ENCODE data around the gene OBP2A. TPM values are rescaled to one million over a fixed set of nuclear protein-coding genes. Genes with fewer than 3 reads are reported as not detected.

The OBP2A gene
- total RNA-seq, 1 donor from 2014 or later, result not detected

DNA sequence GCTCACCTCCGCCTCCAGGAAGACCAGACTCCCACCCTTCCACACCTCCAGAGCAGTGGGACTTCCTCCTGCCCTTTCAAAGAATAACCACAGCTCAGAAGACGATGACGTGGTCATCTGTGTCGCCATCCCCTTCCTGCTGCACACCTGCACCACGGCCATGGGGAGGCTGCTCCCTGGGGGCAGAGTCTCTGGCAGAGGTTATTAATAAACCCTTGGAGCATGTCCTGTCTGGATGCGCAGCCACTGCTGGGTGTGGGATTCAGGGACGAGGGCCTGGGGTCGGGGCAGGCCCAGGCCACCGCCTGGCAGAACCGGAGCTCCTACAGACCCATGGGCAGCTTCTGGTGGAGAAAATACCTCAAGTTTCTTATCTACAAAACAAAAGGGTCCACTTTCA, 20.6 kb downstream of the OBP2A start:
- intact Hi-C loops (cut with DNase I), result no loop called here
- ATAC-seq (no peak), DNase-seq (ENCODE audit: low spot score) (peak; percentile 17)

- ATAC-seq (no peak), DNase-seq (ENCODE audit: low spot score) (peak; percentile 46)
- intact Hi-C loops (cut with DNase I), result no loop called here
These were observed 21.4 kb downstream of the OBP2A start for GRCh38 chr9:135567311-135567710.

GRCh38 chr9:135568026-135568425, 22.1 kb downstream of the OBP2A start:
- DNase-seq (ENCODE audit: low spot score) (peak; percentile 40), ATAC-seq (no peak)
- intact Hi-C loops (cut with DNase I), result no loop called here

DNA sequence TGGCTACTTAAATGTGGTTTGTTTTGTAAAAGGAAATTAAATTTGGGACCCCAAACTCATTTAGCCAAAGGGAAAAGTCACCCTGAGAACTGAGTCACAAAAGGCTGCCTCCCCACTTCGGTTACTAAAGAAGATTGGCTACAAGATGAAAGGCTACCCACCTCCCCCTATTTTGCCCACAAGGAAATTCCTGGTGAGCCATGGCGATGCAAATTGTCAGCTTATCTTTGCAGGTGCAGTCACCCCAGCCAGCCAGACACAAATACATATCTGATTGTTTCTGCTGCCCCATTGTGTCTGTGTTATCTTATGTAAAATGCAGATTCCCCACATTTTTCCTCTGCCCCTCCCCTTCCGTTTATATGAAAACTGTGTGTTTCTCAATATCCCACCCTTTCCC, 24.5 kb downstream of the OBP2A start:
- intact Hi-C loops (cut with DNase I), result no loop called here
- DNase-seq (ENCODE audit: low spot score) (peak; percentile 19), ATAC-seq (no peak)

GRCh38 chr9:135572233-135572632, 26.3 kb downstream of the OBP2A start:
- ATAC-seq (no peak), DNase-seq (ENCODE audit: low spot score) (no peak)
- intact Hi-C loops (cut with DNase I), result no loop called here

GRCh38 chr9:135573124-135573523, 27.2 kb downstream of the OBP2A start:
- intact Hi-C loops (cut with DNase I), result no loop called here
- DNase-seq (ENCODE audit: low spot score), result no peak
- no peak for ATAC-seq

DNA sequence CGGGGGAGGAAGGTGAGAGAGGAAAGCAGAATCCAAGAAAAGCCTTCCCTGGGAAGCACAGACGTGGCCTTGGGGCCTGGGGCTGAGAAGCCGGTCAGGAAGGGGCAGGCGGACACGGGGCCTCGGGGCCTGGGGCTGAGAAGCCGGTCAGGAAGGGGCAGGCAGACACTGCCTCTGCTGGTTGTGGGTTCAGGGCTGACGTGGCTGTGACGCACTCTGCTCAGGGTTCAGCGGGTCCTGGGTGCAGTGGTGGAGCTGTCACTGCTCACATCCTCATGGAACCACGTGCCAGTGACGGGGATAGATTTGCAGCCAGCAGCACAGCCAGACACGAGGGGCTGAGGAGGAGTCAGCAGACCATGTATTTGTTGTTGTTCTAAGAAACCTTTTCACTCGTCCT, 28.4 kb downstream of the OBP2A start:
- ATAC-seq (no peak), DNase-seq (ENCODE audit: low spot score) (no peak)
- intact Hi-C loops (cut with DNase I), result no loop called here

- DNase-seq (ENCODE audit: low spot score) (no peak), ATAC-seq (no peak)
- intact Hi-C loops (cut with DNase I), result no loop called here
These were observed 29.0 kb downstream of the OBP2A start for GRCh38 chr9:135574943-135575342.

GRCh38 chr9:135575995-135576631, 30.2 kb downstream of the OBP2A start:
- DNase-seq (ENCODE audit: low spot score), result no peak
- no peak for ATAC-seq
- intact Hi-C loops (cut with DNase I), result no loop called here

DNA sequence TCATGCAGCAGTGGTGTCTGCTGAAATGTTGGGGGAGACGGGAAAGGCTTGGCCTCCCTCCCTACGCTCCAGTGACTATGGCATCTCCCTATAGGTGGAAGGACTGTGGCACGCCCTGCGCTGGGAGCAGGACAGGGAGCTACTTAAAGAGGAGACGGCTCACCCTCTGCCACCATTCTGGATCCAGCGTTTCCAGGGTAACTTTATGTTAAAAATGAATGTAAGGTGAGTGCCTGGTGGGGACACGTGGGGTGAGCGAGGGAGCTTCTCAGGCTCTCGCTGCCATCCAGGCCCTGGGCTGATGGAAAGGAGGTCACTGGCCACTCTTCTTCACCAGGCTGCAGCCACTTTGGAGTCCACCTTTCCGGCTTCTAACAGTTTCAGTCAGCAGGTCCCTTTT, 31.3 kb downstream of the OBP2A start:
- intact Hi-C loops (cut with DNase I), result no loop called here
- DNase-seq (ENCODE audit: low spot score), result no peak
- ATAC-seq, result no peak

DNA sequence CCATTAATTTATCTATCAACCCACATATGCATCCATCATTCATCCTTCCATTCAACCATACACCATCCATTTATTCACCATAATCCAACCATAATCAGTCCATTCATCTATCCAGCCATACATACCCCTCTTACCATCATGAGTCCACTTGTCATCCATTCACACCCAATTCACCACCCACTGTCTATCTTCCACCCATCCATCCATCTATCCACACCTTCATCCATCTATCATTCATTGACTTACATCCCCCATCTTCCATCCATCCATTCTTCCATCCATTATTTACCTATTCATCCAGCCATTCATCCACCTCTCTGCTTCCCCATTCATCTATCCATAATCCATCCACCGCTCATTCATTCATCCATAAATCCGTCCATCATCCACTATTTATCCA, 33.4 kb downstream of the OBP2A start:
- intact Hi-C loops (cut with DNase I), result no loop called here
- ATAC-seq, result no peak
- DNase-seq (ENCODE audit: low spot score), result no peak

GRCh38 chr9:135579889-135580660, 34.1 kb downstream of the OBP2A start:
- ATAC-seq, result no peak
- intact Hi-C loops (cut with DNase I), result no loop called here
- no peak for DNase-seq (ENCODE audit: low spot score)

DNA sequence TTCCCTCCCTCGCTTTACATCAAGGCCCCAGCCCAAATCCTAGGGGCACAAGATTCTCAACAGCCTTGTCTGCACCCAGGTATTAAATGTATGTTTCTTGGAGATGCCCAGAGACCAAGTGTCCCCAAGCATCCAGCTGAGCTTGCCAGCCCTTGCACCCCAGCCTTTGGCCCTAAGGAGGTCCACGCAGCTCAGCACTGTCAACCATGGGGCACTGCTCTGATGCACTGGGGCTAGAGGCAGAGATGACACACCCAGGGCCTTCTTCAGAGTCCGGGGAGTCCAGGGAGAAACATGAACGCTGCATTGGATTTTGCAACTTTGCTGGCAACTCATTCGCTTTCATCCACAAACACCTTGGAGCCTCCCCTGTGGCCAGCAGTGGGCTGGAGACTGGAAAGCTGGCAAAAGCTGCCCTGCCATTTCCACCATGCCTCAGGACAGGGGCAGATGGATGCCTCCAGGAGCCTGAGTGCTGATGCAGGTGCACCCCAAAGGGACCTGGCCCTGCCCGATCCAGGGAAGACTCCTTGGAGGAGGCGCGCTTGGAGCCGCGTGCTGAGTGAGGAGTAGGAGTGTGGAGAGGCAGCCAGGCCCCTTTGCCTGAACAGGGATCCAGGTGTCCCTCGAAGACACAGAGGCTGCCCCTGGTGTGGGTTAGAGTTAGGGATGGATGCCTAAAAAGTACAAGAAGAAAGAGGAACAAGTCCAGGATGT, 34.9 kb downstream of the OBP2A start:
- ATAC-seq (no peak), DNase-seq (ENCODE audit: low spot score) (no peak)
- intact Hi-C loops (cut with DNase I), result no loop called here

DNA sequence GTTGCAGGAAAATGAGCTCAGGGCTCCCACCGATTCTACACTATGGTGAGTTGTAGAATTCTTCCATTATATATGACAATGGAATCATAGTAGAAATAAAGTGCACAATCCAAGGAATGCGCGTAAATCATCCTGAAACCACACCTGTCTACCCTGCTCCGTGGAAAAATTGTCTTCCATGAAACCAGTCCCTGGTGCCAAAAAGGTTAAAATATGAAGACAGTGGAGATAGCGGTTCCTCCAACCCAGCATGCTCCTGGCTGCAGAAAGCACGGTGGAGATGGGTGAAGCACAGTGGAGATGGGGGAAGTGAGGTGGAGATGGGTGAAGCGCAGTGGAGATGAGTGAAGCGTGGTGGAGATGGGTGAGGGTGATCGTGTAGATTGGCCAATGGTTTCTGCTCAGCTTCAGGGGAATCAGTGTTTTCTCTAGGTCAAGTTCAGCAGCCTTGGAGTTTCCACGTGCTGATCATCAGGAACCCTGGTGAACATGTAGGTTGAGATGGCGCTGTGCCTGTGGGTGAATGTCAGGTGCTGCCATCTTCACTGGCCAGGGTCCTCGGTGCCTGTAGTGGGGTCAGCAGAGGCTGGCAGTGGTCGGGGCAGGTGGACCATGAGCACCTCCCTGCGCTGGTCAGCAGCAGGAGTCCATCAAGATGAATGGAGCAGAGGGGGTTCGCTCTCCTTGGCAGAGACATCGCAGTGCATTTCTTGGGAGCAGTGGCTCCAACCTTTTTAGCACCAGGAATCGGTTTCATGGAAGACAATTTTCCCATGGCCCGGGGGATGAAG, 35.9 kb downstream of the OBP2A start:
- no peak for ATAC-seq
- intact Hi-C loops (cut with DNase I), result no loop called here
- no peak for DNase-seq (ENCODE audit: low spot score)

- intact Hi-C loops (cut with DNase I), result no loop called here
- DNase-seq (ENCODE audit: low spot score), result no peak
- no peak for ATAC-seq
These were observed 36.6 kb downstream of the OBP2A start for GRCh38 chr9:135582541-135582940.

DNA sequence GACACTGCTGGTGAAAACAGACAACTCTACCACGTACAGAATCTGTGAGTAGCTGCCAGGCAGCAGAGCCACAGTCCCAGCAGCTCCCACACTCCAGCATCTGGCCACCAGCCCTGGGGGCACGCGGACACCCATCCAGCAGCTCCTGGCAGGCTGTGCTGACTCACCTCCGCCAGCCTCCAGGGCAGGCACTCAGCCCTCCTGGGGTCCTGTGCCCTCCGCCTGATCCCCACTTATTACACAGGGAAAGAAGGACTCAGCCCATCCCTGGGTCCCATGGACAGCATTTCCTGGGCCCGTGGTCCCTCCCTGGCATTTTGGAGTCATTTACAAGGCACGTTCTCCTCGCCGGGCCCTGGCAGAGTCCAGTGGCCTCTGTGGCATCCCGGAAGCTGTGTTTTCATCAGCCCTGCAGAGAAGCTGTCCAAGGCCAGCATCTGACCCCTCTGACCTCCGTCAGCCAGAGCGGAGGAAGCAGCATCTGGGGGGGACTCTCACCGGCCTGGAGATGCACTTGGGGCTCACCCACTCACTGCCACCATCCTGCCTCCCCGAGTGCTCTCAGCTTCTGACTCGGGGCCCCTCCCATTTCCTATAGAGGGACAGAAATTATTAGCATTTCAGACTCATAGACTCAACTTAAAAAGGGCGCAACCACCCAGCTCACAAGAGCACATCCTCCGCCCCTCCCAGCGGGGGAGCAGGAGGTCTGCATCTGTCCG, 37.2 kb downstream of the OBP2A start:
- no peak for DNase-seq (ENCODE audit: low spot score)
- ATAC-seq, result no peak
- intact Hi-C loops (cut with DNase I), result no loop called here

GRCh38 chr9:135583688-135584011, 37.7 kb downstream of the OBP2A start:
- DNase-seq (ENCODE audit: low spot score) (no peak), ATAC-seq (no peak)
- intact Hi-C loops (cut with DNase I), result no loop called here

- ATAC-seq (no peak), DNase-seq (ENCODE audit: low spot score) (no peak)
- intact Hi-C loops (cut with DNase I), result no loop called here
These were observed 38.4 kb downstream of the OBP2A start for GRCh38 chr9:135584371-135584770.

- ATAC-seq, result no peak
- no peak for DNase-seq (ENCODE audit: low spot score)
These were observed 39.0 kb downstream of the OBP2A start for GRCh38 chr9:135584934-135585333.

More at GRCh38 chr9:135584934-135585333, 39.0 kb downstream of the OBP2A start:
- intact Hi-C loops (cut with DNase I), result no loop called here
